Activated CD8-positive, alpha-beta T cell treated with anti-CD3 and anti-CD28 coated beads, Interleukin-2, amount 10 ng/mL, durations not matched to agents 7 days and 5 days (primary cell): ENCODE data around the gene PRRC2A. TPM values are rescaled to one million over a fixed set of nuclear protein-coding genes. Genes with fewer than 3 reads are reported as not detected.

ENCODE experiments used
- ATAC-seq: fragments of 150-1000 bp; cut with Tn5 transposase; one replicate; pipeline ENCODE4 v1.10.0; 2021; ENCODE audit warnings: moderate library complexity
- CTCF ChIA-PET: fragments of 350-600 bp; sonication (Branson Sonifier 250); formaldehyde crosslinking; loops from one replicate; lab custom pipeline; 2021; ENCODE audit warnings: antibody characterized with exemption; lab: Charles Lee
- POLR2A ChIA-PET: fragments of 350-600 bp; sonication (Branson Sonifier 250); formaldehyde crosslinking; loops from one replicate; lab custom pipeline; 2021; ENCODE audit warnings: antibody characterized with exemption; lab: Charles Lee
- DNase-seq: peaks from one replicate; pipeline ENCODE4 v3.0.0-alpha.2; 2020
- H3K27ac Mint-ChIP-seq: one replicate; pipeline ENCODE4 v1.8.0; 2021; ENCODE audit warnings: mild to moderate bottlenecking, mixed read lengths
- H3K27me3 Mint-ChIP-seq: one replicate; pipeline ENCODE4 v1.8.0; 2021; ENCODE audit warnings: low read depth, mixed read lengths
- H3K36me3 Mint-ChIP-seq: one replicate; pipeline ENCODE4 v1.8.0; 2021; ENCODE audit warnings: low read depth, mixed read lengths
- H3K4me1 Mint-ChIP-seq: one replicate; pipeline ENCODE4 v1.8.0; 2021; ENCODE audit warnings: low read depth, mixed read lengths
- H3K4me3 Mint-ChIP-seq: one replicate; pipeline ENCODE4 v1.8.0; 2021; ENCODE audit warnings: mild to moderate bottlenecking, mixed read lengths
- H3K9me3 Mint-ChIP-seq: one replicate; pipeline ENCODE4 v1.8.0; 2022; ENCODE audit warnings: mixed read lengths; ENCODE audit not compliant: insufficient read depth
- total RNA-seq, 2 experiments: library from RNA; stranded (reverse); gene quantifications; one replicate each; pipeline ENCODE4 v1.2.3, GENCODE V29; 2021

Gene PRRC2A
- total RNA-seq, 2 experiments from 2014 or later = 260 to 279 TPM

DNA sequence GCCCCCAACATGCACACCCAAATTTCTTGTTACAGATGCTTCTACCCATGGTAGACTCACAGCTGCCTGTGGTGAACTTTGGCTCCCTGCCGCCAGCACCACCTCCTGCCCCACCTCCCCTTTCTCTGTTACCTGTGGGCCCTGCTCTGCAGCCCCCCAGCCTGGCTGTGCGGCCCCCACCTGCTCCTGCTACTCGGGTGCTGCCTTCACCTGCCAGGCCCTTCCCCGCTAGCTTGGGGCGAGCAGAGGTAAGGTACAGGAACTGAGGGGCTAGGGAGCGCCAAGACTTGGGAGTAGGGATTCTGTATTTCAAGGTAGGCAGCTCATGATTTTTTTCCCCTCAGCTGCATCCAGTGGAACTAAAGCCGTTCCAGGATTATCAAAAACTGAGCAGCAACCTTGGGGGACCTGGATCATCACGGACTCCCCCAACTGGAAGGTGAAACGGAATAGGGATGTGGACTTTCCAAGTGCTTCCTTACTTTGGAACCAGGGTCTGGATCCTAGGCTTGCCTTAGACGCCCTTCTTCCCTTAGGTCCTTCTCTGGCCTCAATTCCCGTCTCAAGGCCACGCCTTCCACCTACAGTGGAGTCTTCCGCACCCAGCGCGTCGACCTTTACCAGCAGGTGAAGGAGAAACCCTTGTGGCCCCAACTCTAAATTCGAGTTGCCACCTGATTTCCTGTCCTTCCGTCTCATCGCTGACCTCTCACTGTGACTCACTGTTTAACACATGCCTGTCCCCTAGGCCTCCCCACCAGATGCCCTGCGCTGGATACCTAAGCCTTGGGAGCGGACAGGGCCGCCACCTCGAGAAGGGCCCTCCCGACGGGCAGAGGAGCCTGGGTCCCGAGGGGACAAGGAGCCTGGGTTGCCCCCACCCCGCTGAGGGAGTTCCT is 16.4 kb downstream of the PRRC2A start:
- Mint-ChIP-seq H3K27me3 (no peaks in the 10 kb centered on the region), H3K9me3 (no peaks in the 10 kb centered on the region), H3K4me1 (peaks cover 8% of the 10 kb centered on the region), H3K36me3 (peaks cover 74% of the 10 kb centered on the region), H3K27ac (no peak overlapping the region), H3K4me3 (no peak overlapping the region)
- ChIA-PET POLR2A (interaction anchor here (0.9 kb wide), 1 partner anchor 14 kb away, joined by 3 read pairs; no protein-coding TSS in a partner anchor), CTCF (no interaction called here)
- ATAC-seq = no peak
- no peak for DNase-seq

DNA sequence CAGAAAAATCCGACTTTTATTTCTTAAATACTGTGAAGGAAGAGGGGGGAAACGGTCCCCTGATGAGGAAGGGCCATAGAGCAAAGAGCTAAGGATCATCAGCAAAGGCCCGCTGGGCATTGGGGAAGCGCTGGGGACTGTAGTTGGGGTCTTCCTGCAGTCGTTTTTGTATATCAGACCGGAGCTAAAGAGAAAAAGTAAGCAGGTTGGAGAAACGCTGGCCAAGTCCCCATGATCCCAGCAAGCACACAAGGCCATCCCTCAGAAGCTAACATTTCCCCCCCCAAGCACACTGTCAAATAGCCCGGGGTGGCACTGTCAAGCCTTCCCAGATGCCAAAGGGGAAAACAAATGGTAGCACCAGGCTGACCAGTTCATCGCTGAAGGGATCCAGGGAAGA is 18.5 kb downstream of the PRRC2A start:
- no peak for ATAC-seq
- peaks cover 68% of the 10 kb centered on the region for H3K36me3 Mint-ChIP-seq
- POLR2A ChIA-PET = interaction anchor here (1.2 to 2.2 kb wide), 3 partner anchors 13 to 17 kb away, joined by 6 to 10 read pairs (median 6); partner anchors contain the start of gene BAG6
- H3K27ac Mint-ChIP-seq = no peak overlapping the region
- CTCF ChIA-PET = interaction anchor here (1.2 kb wide), 1 partner anchor 58 kb away, joined by 3 read pairs; no protein-coding TSS in a partner anchor
- H3K27me3 Mint-ChIP-seq = no peaks in the 10 kb centered on the region
- no peaks in the 10 kb centered on the region for H3K9me3 Mint-ChIP-seq
- peaks cover 8% of the 10 kb centered on the region for H3K4me1 Mint-ChIP-seq
- no peak overlapping the region for H3K4me3 Mint-ChIP-seq
- DNase-seq = no peak

- Mint-ChIP-seq H3K27ac (no peak overlapping the region), H3K27me3 (no peaks in the 10 kb centered on the region), H3K4me1 (peaks cover 8% of the 10 kb centered on the region), H3K9me3 (no peaks in the 10 kb centered on the region), H3K36me3 (peaks cover 65% of the 10 kb centered on the region), H3K4me3 (no peak overlapping the region)
- DNase-seq (no peak), ATAC-seq (no peak)
- POLR2A ChIA-PET = interaction anchor here (1.2 to 2.2 kb wide), 2 partner anchors 13 to 17 kb away, joined by 6 to 10 read pairs; partner anchors contain the start of gene BAG6
- CTCF ChIA-PET = interaction anchor here (1.0 to 1.4 kb wide), 3 partner anchors 12 to 59 kb away, joined by 3 to 5 read pairs (median 4); no protein-coding TSS in a partner anchor
These were observed 18.9 kb downstream of the PRRC2A start for GRCh38 chr6:31639449-31639861.

GRCh38 chr6:31640612-31641011 is 20.1 kb downstream of the PRRC2A start:
- Mint-ChIP-seq H3K36me3 (peaks cover 70% of the 10 kb centered on the region), H3K27ac (no peak overlapping the region), H3K4me1 (peaks cover 14% of the 10 kb centered on the region), H3K27me3 (no peaks in the 10 kb centered on the region), H3K4me3 (no peak overlapping the region), H3K9me3 (no peaks in the 10 kb centered on the region)
- ChIA-PET CTCF (interaction anchor here (1.0 to 1.4 kb wide), 3 partner anchors 11 to 60 kb away, joined by 3 to 5 read pairs (median 4); no protein-coding TSS in a partner anchor), POLR2A (interaction anchor here (1.0 to 1.6 kb wide), 3 partner anchors 9 to 12 kb away, joined by 3 to 6 read pairs (median 3); partner anchors contain the start of gene BAG6)
- ATAC-seq (no peak), DNase-seq (no peak)

GRCh38 chr6:31641370-31641769 is 20.9 kb downstream of the PRRC2A start:
- peak overlapping the region; percentile 23 for H3K27ac Mint-ChIP-seq
- H3K27me3 Mint-ChIP-seq = no peaks in the 10 kb centered on the region
- peaks cover 18% of the 10 kb centered on the region for H3K4me1 Mint-ChIP-seq
- ATAC-seq = no peak
- H3K9me3 Mint-ChIP-seq = no peaks in the 10 kb centered on the region
- POLR2A ChIA-PET = interaction anchor here (1.6 kb wide), 1 partner anchor 11 kb away, joined by 3 read pairs; the partner anchor contains the start of gene BAG6
- peaks cover 69% of the 10 kb centered on the region for H3K36me3 Mint-ChIP-seq
- CTCF ChIA-PET = no interaction called here
- no peak for DNase-seq
- H3K4me3 Mint-ChIP-seq = no peak overlapping the region

DNA sequence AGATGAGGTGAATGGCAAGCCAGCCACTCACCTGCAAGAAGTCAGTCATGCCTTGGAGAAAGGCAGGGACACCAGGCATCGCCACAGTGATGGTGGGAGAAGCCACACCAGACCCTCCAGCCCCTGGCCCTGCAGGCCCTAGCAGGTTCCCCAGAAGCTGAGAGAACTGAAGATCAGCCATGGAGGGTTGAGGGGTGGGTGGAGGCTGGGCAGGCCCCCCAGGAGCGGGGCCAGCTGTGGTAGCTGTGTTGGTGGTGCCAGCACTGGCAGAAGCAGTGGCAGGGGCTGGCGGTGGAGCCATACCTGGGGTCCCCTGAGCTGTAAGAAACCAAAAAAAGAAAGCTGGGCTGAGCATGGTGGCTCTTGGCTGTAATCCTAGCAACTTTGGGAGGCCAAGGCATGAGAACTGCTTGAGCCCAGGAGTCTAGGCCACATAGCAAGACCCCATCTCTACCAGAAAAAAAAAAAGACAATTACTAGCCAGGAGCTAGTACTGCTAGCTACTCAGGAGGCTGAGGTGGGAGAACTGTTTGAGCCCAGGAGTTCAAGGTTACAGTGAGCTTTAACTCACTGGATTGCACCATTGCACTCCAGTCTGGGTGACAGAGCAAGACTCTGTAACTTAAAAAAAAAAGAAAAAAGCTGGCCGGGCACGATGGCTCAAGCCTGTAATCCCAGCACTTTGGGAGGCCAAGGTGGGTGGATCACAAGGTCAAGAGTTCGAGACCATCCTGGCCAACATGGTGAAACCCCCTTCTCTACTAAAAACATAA is 22.5 kb downstream of the PRRC2A start:
- H3K4me1 Mint-ChIP-seq = peaks cover 18% of the 10 kb centered on the region
- ChIA-PET CTCF (interaction anchor here (0.9 kb wide), 1 partner anchor 21 kb away, joined by 3 read pairs; no protein-coding TSS in a partner anchor), POLR2A (interaction anchor here (0.5 to 2.5 kb wide), 3 partner anchors 20 to 60 kb away, joined by 3 to 7 read pairs (median 3); partner anchors contain the start of genes ABHD16A and GPANK1)
- H3K36me3 Mint-ChIP-seq = peaks cover 65% of the 10 kb centered on the region
- no peak overlapping the region for H3K4me3 Mint-ChIP-seq
- ATAC-seq (no peak), DNase-seq (no peak)
- no peak overlapping the region for H3K27ac Mint-ChIP-seq
- no peaks in the 10 kb centered on the region for H3K27me3 Mint-ChIP-seq
- no peaks in the 10 kb centered on the region for H3K9me3 Mint-ChIP-seq

DNA sequence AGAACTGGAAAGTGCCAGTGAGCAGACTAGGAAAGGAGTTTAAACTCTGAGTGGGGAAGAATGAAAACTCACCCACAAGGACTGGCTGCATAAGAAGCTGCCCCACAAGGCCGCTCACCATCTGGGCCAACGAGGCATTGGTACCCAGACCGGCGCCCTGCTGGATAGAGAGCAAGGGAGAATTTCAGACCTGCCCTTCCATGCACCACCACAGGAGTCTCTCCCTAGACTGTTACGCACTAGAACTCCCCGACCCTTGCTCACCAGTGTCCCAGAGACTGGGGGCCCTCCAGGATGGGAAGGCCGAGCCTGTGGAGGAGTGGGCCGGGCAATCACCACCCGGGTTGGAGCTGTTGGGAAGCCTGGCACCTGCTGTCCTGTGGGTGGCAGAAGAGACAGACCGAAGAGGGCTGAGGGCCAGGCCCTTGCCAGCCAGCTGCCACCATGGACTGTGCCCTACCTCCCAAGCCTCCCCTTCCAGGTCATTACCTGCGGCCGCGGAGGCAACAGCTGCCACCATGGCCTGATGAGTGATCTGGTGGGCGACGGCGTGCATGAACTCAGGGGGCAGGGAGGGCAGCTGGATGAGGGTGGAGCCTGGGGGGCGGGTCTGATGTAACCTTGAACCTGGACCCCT is 23.4 kb downstream of the PRRC2A start:
- no peaks in the 10 kb centered on the region for H3K9me3 Mint-ChIP-seq
- ChIA-PET POLR2A (interaction anchor here (0.5 to 2.5 kb wide), 2 partner anchors 19 to 21 kb away, joined by 3 to 7 read pairs; partner anchors contain the start of gene GPANK1), CTCF (no interaction called here)
- no peak overlapping the region for H3K27ac Mint-ChIP-seq
- peaks cover 24% of the 10 kb centered on the region for H3K4me1 Mint-ChIP-seq
- no peaks in the 10 kb centered on the region for H3K27me3 Mint-ChIP-seq
- no peak for DNase-seq
- H3K36me3 Mint-ChIP-seq = peaks cover 71% of the 10 kb centered on the region
- H3K4me3 Mint-ChIP-seq = no peak overlapping the region
- no peak for ATAC-seq

GRCh38 chr6:31645325-31645724 is 24.8 kb downstream of the PRRC2A start:
- peaks cover 69% of the 10 kb centered on the region for H3K36me3 Mint-ChIP-seq
- POLR2A ChIA-PET = interaction anchor here (2.5 kb wide), 1 partner anchor 20 kb away, joined by 7 read pairs; the partner anchor contains the start of gene GPANK1
- no peaks in the 10 kb centered on the region for H3K9me3 Mint-ChIP-seq
- no peak overlapping the region for H3K4me3 Mint-ChIP-seq
- peak overlapping the region; percentile 10 for H3K27ac Mint-ChIP-seq
- no peaks in the 10 kb centered on the region for H3K27me3 Mint-ChIP-seq
- no peak for DNase-seq
- CTCF ChIA-PET = no interaction called here
- ATAC-seq = no peak
- peaks cover 28% of the 10 kb centered on the region for H3K4me1 Mint-ChIP-seq

DNA sequence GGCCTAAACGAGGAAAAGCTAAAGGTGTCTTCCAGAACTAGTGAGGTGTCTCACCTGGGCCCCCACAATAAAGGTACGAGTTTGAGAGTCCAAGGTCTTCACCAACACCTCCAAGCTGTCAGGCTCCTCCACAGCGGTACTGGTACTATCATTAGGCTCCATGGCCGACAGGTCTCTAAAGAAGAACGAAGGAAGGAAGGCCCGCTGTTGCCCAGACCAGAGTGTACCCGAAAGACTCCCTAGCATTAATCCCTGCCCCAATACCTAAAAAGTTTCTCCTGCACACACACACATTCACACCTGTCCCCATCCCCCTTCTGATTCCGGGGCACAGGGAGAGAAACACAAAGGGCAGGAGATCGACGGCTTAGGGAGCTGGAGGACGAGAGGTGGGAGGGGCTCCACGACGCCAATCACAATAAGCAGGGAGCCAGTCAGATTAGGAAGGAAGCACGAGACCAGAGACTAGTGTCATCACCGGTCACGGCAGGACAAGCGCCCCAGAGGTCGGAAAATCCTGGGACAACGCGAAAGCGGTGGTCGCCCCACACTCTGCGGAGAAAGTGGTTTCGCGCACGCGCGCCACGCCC is 31.2 kb downstream of the PRRC2A start:
- Mint-ChIP-seq H3K4me1 (peaks cover 55% of the 10 kb centered on the region), H3K9me3 (no peaks in the 10 kb centered on the region), H3K36me3 (peaks cover 59% of the 10 kb centered on the region), H3K27me3 (no peaks in the 10 kb centered on the region), H3K4me3 (peak overlapping the region; percentile 96), H3K27ac (peak overlapping the region; percentile 98)
- DNase-seq = no peak
- POLR2A ChIA-PET = interaction anchor here (0.6 to 6.8 kb wide), 28 partner anchors 10 to 1193 kb away, joined by 3 to 109 read pairs (median 4); partner anchors contain the start of genes ATP6V1G2, C6orf47, CSNK2B and DDX39B
- CTCF ChIA-PET = interaction anchor here (0.9 to 4.3 kb wide), 9 partner anchors 12 to 176 kb away, joined by 3 to 34 read pairs (median 4); partner anchors contain the start of genes CSNK2B, DDX39B, GPANK1 and HSPA1B
- ATAC-seq = peak; percentile 59
